Sigmoid colon (tissue), 4 donors: ENCODE measurements around the gene BAG1.

Source experiments
- EP300 ChIP-seq, 4 donors: sonication (generic); formaldehyde crosslinking; IDR thresholded peaks; one replicate each; pipeline ENCODE4 v1.6.1; 2017; ENCODE audit warnings: antibody characterized with exemption in 4 of 4
- TF ChIP-seq, protein P1 (sequence below), 4 experiments: fragments of 450-650 bp in 3 of 4; fragments of 200-600 bp in 1 of 4; IDR thresholded peaks; one replicate each; pipeline ENCODE4 v1.5.1; 2016 to 2019; ENCODE audit warnings: antibody characterized with exemption in 4 of 4, mild to moderate bottlenecking in 3 of 4, moderate library complexity in 2 of 4

DNA sequence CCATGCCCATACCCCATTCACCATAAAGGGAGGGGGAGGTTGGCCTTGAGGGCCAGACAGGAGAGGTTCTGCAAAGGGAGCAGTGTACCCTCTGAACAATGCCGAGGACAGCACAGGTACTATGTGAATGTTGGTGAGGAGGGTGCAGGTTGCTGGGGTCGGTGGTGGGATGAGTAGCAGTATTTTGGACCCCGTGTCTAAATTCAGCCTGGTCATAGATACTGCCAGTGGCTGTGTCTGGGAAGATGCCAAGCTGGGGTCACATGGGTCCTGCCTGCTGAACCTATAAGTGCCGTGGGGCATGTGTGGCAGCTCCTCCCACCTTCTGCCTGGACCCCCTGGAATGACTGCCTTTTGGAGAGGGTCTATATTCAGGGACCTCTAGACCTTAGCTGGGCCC is 35.9 kb downstream of the BAG1 start:
- TF ChIP-seq, protein P1, sequence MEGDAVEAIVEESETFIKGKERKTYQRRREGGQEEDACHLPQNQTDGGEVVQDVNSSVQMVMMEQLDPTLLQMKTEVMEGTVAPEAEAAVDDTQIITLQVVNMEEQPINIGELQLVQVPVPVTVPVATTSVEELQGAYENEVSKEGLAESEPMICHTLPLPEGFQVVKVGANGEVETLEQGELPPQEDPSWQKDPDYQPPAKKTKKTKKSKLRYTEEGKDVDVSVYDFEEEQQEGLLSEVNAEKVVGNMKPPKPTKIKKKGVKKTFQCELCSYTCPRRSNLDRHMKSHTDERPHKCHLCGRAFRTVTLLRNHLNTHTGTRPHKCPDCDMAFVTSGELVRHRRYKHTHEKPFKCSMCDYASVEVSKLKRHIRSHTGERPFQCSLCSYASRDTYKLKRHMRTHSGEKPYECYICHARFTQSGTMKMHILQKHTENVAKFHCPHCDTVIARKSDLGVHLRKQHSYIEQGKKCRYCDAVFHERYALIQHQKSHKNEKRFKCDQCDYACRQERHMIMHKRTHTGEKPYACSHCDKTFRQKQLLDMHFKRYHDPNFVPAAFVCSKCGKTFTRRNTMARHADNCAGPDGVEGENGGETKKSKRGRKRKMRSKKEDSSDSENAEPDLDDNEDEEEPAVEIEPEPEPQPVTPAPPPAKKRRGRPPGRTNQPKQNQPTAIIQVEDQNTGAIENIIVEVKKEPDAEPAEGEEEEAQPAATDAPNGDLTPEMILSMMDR (IDR thresholded peaks at IDR 0.05) = no peak
- no peak for TF ChIP-seq EP300 (IDR thresholded peaks at IDR 0.05)
